Right lung (tissue), 5 donors: ENCODE data around the gene ASIC1. TPM values are rescaled to one million over a fixed set of nuclear protein-coding genes. Genes with fewer than 3 reads are reported as not detected.

Experiments
- DNase-seq, 2 donors: peaks; one replicate each; pipeline ENCODE4 v3.0.0-alpha.2; 2013
- polyA plus RNA-seq, 5 donors: library from polyadenylated mRNA; unstranded; fragments of 120-200 nt; gene quantifications; one replicate each; pipeline versions ENCODE4 v1.2.1 to v1.2.3, GENCODE V29; 2013; ENCODE audit warnings: inconsistent platforms in 1 of 5, low replicate concordance in 1 of 5; ENCODE audit not compliant: insufficient read length in 5 of 5, insufficient read depth in 1 of 5

ASIC1 gene
- polyA plus RNA-seq, 5 donors, result 7.2 to 11.5 (median 9.0) TPM

GRCh38 chr12:50059440-50060119, 2.2 kb downstream of the ASIC1 start:
- no peak for DNase-seq

- DNase-seq, result no peak
Observed at GRCh38 chr12:50060120-50060468, 2.7 kb downstream of the ASIC1 start.

GRCh38 chr12:50061171-50061570, 3.8 kb downstream of the ASIC1 start:
- DNase-seq, result no peak

GRCh38 chr12:50061946-50062686, 4.7 kb downstream of the ASIC1 start:
- no peak for DNase-seq

GRCh38 chr12:50062728-50063460, 5.5 kb downstream of the ASIC1 start:
- no peak for DNase-seq

- no peak for DNase-seq
Observed at GRCh38 chr12:50065726-50066310, 8.4 kb downstream of the ASIC1 start.

- DNase-seq, result no peak
Observed at GRCh38 chr12:50066402-50066801, 9.0 kb downstream of the ASIC1 start.

- no peak for DNase-seq
Observed at GRCh38 chr12:50069069-50069468, 11.7 kb downstream of the ASIC1 start.

GRCh38 chr12:50069539-50069938, 12.1 kb downstream of the ASIC1 start:
- no peak for DNase-seq

- DNase-seq, result peak; percentile 72 to 85
Observed at GRCh38 chr12:50070314-50071060, 13.1 kb downstream of the ASIC1 start.

- no peak for DNase-seq
Observed at GRCh38 chr12:50072198-50072907, 15.0 kb downstream of the ASIC1 start.

- DNase-seq, result no peak
Observed at GRCh38 chr12:50073206-50073605, 15.8 kb downstream of the ASIC1 start.

GRCh38 chr12:50073712-50074111, 16.3 kb downstream of the ASIC1 start:
- no peak for DNase-seq

GRCh38 chr12:50074936-50075807, 17.8 kb downstream of the ASIC1 start:
- DNase-seq, result peak; percentile 72 to 76

GRCh38 chr12:50075808-50076170, 18.4 kb downstream of the ASIC1 start:
- DNase-seq, result no peak

GRCh38 chr12:50077099-50077498, 19.7 kb downstream of the ASIC1 start:
- no peak for DNase-seq

GRCh38 chr12:50078281-50078680, 20.9 kb downstream of the ASIC1 start:
- DNase-seq, result no peak

GRCh38 chr12:50079771-50080170, 22.4 kb downstream of the ASIC1 start:
- no peak for DNase-seq

GRCh38 chr12:50081096-50081808, 23.9 kb downstream of the ASIC1 start:
- no peak for DNase-seq
